AG09309 (cell line): ENCODE data around the gene NUDT22.

ENCODE experiments used
- DNase-seq: peaks from one replicate; pipeline ENCODE4 v3.0.0-alpha.2; 2010; ENCODE audit warnings: low read depth
- H3K4me3 ChIP-seq: 2 replicates; pipeline ENCODE4 v1.5.1; 2011; ENCODE audit warnings: mild to moderate bottlenecking, low read depth, low read length, moderate library complexity; ENCODE audit not compliant: control insufficient read depth
- CTCF ChIP-seq: IDR thresholded peaks from 2 replicates; pipeline ENCODE4 v1.5.1; 2011; ENCODE audit warnings: mild to moderate bottlenecking, low read depth, low read length, inconsistent platforms; ENCODE audit not compliant: insufficient read depth, control insufficient read depth; ENCODE audit errors: missing control alignments

NUDT22 gene

GRCh38 chr11:64210301-64211020 is 15.6 kb upstream of the NUDT22 start:
- DNase-seq, result no peak
- no peak for TF ChIP-seq CTCF
- no peak overlapping the region for H3K4me3 ChIP-seq

- TF ChIP-seq CTCF, result no peak
- no peak overlapping the region for H3K4me3 ChIP-seq
- no peak for DNase-seq
Measured at GRCh38 chr11:64211181-64211872, 14.7 kb upstream of the NUDT22 start.

- DNase-seq, result no peak
- no peak overlapping the region for H3K4me3 ChIP-seq
- no peak for TF ChIP-seq CTCF
Measured at GRCh38 chr11:64216879-64217278, 9.2 kb upstream of the NUDT22 start.

DNA sequence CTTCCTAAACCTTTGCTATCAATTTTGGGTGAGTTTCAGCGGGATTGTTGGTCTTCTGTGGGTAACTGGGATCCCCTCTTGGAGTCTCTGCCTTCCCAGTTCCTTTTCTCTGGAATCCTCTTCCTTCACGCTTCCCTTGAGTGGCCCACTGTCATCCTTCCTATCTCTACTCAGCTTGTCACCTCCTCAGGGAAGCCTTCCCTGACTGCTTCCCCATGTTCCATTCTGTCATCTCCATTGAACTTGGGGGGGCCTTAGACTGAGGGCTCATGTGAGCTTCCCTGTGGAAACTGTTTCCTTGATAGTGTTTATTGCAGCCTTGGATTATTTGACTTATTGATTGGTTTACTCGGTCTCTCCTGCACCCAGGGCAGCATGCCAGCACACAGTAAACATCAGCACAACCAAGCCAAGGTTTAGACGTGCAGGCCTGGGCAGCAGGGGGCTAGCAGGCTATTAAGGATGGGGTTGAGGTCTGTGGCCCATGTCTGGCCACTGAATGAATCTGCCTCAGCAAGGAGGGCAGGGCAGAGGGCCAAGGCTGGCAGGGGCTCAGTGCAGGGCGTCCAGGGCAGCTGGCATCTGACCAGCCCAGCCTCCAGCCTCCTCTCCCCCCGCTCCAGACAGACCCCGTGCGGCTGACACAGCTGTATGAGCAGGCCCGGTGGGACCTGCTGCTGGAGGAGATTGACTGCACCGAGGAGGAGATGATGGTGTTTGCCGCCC is 7.3 kb upstream of the NUDT22 start:
- DNase-seq, result no peak
- no peak overlapping the region for H3K4me3 ChIP-seq
- no peak for TF ChIP-seq CTCF

DNA sequence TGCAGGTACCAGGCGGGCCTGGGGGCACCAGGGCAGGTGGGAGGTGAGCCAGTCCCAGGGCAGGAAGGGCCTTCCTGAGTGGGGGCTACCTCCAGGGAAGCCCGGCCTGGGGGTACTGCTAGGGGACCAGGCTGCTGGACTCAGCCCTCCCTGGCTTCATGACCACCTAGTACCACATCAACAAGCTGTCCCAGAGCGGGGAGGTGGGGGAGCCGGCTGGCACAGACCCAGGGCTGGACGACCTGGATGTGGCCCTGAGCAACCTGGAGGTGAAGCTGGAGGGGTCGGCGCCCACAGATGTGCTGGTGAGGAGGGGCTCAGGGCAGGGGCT is 6.8 kb upstream of the NUDT22 start:
- no peak overlapping the region for H3K4me3 ChIP-seq
- DNase-seq, result no peak
- no peak for TF ChIP-seq CTCF

GRCh38 chr11:64219755-64220154 is 6.3 kb upstream of the NUDT22 start:
- TF ChIP-seq CTCF, result no peak
- H3K4me3 ChIP-seq, result no peak overlapping the region
- no peak for DNase-seq
